T-helper 9 cell (primary cell): ENCODE data around the gene LPIN1.

ENCODE experiments used
- DNase-seq: peaks from one replicate; pipeline ENCODE4 v3.0.0-alpha.2; 2020

The LPIN1 gene

DNA sequence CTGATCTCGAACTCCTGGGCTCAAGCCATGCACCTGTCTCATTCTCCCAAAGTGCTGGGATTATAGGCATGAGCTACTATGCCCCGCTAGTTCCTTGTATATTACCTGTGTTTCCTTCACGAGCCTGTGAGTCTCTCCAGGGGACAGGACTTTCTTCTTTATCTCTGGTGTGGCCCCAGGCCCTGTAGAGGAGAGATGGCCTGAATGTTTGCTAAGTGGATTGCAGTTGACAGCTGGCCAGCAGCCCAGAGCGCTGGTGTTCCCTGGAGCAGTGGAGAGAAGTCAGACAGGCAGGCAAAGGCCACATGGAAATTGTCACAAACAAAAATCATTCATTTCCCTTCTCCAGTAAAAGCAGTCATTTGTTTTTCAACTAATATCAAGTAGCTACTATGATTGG lies 17.9 kb downstream of the LPIN1 start:
- DNase-seq, result no peak

DNA sequence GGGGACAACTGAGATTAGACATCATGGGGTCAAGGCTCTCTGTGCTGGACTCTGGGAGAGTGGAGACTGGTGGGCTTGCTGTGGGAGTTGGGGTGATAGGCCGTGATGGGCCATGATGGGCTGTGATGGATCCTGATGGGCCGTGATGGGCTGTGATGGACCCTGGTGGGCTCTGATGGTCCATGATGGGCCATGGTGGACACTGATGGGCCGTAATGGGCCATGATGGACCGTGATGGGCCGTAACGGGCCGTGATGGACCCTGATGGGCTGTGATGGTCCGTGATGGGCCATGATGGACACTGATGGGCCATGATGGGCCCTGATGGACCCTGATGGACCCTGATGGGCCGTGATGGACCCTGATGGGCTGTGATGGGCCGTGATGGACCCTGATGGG lies 18.5 kb downstream of the LPIN1 start:
- DNase-seq, result no peak

DNA sequence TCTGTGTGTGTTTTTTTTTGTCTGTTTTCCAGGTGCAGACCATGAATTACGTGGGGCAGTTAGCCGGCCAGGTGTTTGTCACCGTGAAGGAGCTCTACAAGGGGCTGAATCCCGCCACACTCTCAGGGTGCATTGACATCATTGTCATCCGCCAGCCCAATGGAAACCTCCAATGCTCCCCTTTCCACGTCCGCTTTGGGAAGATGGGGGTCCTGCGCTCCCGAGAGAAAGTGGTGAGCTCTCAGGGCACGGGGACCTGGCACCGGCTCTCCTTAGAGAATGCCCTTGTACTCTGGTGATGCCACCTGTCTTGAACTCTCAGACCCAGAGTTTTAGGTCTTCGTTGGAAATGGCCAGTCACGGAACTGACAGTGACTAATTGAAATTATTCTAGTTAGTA lies 19.1 kb downstream of the LPIN1 start:
- no peak for DNase-seq

DNA sequence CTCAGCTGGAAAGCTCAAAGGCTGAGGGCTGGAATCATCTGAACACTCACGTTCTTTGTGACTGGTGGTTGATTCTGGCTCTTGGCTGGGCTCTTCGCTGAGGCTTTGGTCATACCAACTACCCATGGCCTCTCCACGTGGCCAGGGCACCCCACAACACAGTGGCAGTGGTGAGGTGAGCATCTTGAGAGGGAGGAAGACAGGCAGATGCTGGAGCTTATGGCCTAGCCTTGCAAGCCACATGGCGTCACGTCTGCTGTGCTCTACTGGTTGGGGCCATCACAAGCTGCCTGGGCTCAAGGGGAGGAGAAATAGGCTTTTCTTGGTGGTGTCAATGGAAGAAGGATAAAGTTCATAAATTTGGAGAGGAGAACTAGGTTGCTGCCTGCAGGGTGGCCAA lies 19.6 kb downstream of the LPIN1 start:
- DNase-seq, result no peak

DNA sequence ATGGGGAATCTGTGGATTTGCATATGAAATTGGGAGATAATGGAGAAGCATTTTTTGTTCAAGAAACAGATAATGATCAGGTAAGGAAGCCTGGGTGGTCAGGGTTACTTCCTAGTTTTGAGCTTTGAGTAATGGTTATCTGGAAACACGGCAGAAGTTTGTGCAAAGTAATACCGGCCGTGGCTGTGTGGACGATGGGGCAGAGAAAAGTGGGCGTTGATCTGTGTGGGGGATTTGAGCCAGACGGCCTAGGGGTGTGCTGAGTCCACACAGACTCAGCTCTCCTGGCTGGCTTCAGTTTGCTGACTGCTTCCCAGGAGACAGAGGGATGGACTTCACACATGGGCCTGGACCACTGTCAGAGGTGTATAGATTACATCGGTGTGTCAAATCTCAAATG lies 21.3 kb downstream of the LPIN1 start:
- no peak for DNase-seq

DNA sequence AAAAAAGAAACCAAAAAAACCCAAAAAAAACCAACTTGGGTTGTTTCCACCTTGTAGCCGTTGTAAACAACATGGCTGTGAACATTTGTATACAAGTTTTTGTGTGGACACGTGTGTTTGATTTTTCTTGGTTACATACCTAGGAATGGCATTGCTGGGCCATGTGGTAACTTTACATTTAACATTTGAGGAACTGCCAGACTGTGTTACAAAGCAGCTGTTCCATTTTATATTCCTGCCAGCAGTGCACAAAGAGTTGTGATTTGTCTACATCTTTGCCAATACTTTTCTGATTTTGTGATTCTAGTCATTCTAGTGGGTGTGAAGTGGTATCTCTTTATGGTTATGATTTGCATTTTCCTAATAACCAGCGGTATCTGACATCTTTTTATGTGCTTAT lies 22.5 kb downstream of the LPIN1 start:
- DNase-seq, result no peak

DNA sequence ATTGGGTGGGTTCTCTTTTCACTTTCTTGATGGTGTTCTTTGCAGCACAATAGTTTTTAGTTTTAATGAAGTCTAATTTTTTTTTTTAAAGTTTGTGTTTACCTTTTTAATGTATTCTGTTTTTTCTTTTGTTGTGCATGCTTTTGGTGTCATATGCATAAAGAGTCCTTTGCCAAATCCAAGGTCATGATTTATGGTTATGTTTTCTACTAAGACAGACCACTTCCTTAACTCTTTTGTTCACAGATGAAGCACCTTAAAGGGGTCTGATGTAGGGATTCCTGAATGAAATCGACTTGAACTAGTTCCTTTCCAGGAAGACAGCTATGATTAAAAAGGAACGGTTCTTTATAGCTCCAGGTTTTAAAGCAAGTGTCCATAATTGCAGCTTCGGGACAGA lies 23.1 kb downstream of the LPIN1 start:
- no peak for DNase-seq

DNA sequence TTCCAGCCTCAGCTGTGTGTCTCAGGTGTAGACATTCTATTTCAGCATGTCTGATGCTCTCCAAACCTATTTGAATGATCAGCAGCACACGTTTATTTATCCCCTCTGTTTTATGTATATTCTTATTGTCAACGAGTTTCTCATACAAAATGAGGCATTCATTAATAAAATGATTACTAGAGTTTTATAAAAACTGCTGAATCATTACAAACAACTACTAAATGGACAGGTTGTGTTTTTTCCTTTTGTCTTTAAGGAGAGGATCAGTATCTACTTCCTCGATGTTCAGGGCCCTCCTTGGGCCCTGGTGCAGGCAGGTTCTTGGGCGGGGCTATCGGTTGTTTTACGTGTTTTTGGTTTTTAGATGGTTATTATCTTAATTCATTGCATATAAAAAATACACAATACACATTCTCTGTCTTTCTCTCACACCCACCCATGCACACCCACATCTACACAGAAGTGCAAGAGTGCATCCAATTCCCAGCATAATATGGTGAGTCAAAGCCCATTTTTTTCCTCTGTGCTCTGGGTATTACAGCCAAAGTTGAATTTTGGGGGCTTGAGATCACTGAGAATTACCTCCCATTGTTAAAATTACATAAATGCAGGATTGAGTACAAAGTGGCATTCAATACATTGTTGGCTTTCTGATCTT lies 24.2 kb downstream of the LPIN1 start:
- DNase-seq, result no peak

DNA sequence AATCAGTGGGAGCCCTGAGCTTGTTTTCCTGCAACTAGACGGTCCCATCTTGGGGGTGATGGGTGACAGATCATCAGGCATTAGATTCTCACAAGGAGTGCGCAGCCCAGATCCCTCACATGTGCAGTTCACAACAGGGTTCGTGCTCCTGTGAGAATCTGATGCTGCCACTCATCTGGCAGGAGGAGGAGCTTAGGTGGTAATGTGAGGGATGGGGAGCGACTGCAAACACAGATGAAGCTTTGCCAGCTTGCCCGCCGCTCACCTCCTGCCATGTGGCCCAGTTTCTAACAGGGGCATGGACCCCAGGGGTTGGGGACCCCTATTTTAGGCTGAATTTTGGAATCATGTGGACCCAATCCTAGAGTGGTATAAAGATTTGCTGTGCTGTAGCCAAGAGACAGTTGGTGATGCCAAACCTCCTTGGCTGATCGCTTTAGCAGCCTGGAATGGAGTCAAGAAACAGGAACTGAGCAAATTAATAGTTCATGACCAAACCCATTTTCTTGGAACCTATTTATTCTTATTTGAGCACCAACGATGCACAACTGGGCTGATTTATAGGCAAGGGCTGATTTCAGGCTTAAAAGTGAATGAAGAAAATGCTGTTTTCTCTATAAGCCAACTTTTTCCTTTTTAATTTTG lies 25.7 kb downstream of the LPIN1 start:
- no peak for DNase-seq

DNA sequence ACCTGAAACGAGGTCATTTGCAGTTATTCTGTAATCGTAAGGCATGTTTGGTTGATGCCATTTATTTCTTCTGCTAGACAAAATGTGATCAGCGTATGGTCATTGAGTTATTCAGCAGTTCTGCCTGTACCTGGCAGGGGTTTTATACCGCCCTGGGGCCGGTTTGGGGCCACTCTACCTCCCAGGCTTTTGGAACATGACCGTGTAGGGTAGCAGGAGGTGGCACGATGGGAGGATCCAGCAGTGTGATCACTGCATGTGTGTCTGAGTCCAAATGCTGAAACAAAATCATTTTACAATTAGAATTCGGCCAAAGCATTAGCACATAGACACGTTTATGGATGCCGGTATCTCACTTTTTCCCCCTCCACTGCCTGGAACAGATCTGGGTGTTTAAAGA lies 26.7 kb downstream of the LPIN1 start:
- no peak for DNase-seq

DNA sequence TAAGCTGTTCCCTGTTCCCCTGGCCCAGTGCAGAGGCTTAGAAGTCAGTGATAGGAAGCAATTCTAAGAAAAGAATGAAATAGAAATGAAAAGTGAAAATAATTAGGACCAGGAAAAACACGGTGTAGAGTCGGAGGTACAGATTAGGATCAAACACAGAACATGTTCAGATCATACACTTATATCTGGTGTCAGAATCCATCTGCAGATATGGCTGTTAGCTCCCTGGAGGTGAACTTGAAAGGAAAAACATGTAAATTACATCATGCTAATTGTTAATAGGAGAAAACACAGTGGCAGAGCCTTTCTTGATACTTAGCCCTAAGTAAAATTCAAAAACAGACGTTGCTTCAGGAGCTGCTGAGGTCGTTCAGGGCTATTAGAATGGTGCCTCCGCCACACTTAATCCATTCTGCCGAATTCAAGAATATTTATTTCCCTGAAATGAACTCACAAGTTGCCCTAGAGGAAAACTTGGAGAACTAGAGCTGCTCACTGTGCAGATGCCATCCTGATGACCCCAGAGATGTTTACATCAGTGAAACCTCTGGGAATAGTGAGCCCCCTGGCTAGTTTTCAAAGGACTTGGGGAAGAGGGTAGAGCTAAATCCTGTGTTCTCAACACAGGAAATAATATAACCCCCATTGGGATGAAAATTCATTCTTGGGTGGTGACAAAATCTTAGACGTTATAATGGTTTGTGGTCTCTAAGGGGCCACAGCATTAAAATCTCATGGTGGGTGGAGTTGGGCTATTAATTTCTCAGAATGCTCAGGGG lies 27.5 kb downstream of the LPIN1 start:
- DNase-seq, result no peak

DNA sequence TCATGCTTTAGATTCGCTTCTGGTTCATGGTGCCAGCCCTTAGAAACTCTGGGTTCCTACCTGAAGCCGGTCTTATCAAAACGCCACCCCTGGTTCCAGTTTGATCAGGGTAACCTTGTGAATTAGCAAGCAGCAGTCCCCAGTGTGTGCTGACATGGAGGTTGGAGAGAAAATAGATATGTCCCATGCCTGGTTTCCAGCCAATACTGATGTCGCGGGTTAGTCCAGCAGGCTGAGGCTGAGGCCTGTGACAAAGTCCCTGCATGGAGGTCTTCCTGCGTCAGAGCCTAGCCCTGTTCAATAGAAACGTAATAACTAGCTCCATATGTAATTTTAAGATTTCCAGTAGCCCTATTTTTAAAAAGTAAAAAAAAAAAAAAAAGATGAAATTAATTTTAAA lies 28.2 kb downstream of the LPIN1 start:
- DNase-seq, result no peak

DNA sequence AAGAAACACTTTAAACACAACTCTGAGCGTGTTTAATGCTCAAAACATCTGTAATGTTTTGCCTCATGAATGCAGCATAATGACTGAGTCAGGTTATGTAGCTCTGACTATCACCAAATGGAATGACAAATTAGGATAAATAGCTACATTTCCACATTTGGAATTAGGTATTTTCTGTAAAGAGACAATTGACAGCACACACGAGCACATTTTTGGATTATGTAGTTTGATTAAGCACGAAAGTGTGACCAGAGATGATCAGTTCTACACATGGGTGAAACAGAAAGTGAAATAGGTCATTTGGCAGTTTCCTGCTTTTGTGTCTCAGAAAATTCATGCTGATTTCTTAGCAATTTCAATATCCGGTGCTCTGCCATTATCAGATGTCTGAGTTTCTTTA lies 29.0 kb downstream of the LPIN1 start:
- no peak for DNase-seq

DNA sequence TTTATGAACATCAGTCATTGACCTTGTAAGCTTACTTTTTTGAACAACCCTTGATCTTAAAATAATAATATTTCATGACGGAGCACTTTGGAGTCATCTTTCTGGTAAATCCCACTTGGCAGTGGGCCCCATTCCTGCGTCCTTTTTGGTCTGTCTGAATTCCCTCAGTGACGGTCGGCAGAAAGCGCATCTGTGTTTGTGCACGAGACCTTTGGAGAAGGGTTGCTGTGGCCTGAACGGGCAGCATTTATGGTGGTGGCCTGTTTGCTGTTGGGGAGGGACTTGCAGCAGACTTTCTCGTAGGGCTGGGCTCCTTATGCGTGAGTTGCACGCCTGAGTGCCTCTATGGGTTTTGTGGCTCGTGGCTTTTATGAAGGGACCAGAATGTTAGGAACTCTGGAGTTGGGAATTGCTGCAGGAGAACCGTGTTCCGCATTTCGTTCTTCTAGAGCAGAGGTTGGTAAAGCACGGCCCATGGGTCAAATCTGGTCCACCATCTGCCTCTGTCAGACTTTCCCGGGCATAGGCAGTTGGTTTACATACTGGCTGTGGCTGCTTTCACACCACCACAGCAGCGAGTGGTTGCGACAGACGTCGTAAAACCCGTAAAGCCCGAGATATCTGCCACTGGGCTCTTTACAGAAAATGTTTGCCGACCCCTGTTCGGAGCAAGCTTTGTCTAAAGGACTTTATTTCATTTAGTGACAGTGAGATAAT lies 30.8 kb downstream of the LPIN1 start:
- no peak for DNase-seq

DNA sequence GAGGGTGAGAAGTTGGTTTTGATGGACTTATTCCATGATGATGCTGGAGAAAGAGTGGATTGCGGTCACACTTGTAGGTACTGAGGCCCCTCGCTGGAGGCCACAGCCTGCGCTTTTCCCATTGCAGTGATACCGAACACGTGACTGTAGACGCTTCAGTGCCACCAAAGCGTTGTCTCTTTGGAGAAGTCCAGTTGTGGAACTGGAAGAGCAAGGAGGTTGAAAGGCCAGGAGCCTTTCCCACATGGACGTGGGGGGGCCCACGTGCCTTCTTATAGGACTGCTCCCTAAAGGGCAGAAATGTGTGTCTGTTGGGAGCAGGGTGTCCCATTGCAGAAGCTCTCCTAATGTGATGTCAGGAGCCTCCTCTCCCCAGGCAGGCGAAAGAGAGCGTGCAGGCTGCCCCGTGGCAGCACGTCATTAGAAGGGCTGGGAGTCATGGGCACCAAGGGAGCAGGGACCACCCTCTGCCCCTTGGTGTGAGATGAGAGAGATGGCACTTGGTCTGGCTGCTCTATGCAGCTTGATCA lies 31.5 kb downstream of the LPIN1 start:
- DNase-seq, result no peak

DNA sequence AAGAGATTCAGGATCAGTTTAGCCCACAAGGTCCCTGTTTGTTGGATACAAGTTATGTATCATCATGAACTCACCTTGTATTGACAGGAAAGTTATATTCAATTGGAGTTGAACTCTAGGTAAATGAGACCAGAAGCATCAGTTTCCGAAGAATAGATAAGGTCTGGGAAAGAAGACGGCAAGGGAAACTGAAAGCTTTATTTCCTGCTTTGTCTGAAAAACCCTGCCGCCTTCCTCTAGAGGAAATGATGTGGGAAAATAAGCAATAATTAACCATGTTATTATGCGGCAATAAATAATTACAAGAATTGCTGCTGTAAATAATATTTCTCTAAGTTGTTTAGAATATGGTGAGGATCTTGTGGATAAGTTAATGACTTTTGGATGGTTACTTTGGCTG lies 32.0 kb downstream of the LPIN1 start:
- DNase-seq, result no peak

DNA sequence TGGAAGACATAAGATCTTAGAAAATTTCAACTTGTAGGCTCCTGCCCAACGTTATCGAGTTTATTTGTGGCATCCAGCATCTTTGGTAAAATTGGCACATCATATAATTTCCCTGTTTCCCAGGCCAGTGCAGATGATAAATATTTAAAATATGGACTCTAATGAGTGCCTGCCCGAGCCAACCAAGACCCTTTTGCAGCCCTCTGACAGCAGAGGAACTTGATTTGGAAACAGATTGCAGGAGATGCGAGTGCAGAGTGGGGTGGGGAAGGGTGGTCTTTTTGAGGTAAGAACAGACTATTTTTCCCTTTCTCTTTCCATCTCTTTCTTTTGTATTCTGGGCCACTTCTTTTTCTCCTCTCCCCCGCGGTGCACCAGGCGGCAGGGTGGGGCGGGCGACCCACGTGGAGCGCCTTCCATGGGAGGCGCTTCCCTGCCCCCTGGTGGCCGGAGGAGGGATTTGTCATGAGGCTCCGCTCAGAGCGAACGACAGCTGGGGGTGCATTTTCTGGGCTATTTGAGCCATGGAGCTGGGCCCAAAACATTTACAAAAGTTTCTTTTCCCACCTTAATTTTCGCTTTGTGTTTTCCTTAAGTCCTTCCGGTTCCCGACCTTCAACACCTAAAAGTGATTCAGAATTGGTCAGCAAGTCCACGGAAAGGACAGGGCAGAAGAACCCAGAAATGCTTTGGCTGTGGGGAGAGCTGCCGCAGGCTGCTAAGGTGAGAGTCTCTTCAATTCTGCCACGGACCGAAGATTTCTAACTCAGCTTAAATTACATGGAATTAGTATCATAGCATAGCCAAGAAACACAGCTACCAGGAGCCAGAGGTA lies 32.7 kb downstream of the LPIN1 start:
- peak; percentile 90 for DNase-seq

DNA sequence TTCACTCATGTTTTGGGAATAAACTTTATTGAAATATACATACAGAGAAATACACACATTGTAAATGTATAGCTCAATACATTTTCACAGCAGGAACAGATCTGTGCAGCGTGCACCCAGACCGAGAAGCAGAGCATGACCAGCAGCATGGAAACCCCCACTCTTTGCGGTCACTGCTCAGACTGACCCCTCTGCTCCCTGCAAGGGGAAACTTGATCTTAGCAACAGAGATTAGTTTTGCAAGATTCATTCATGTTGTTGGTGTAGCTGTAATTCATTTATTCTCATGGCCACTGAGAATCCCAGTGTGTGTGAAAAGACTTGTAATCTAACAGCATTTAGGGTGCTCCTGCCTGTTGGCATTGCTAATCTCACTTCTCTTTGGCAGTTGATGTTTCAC lies 35.2 kb downstream of the LPIN1 start:
- no peak for DNase-seq

DNA sequence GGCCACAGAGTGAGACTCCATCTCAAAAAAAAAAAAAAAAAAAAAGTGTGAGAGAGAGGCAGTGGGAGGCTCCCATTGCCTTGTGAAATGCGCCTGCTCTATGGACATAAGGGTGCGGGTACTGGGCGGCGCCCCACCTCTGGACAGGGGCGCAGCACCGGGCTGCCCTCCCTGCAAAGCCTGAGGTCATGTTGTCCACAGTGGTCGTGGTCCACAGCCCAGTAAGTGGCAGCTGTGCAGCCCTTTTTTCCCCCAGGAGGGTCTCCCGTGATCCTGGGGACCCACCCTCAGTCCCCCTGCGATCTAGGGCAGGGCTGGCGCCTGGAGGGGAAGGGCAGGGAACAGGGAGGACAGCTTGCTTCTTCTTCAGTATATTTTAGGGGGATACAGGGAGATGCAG lies 37.8 kb downstream of the LPIN1 start:
- no peak for DNase-seq

DNA sequence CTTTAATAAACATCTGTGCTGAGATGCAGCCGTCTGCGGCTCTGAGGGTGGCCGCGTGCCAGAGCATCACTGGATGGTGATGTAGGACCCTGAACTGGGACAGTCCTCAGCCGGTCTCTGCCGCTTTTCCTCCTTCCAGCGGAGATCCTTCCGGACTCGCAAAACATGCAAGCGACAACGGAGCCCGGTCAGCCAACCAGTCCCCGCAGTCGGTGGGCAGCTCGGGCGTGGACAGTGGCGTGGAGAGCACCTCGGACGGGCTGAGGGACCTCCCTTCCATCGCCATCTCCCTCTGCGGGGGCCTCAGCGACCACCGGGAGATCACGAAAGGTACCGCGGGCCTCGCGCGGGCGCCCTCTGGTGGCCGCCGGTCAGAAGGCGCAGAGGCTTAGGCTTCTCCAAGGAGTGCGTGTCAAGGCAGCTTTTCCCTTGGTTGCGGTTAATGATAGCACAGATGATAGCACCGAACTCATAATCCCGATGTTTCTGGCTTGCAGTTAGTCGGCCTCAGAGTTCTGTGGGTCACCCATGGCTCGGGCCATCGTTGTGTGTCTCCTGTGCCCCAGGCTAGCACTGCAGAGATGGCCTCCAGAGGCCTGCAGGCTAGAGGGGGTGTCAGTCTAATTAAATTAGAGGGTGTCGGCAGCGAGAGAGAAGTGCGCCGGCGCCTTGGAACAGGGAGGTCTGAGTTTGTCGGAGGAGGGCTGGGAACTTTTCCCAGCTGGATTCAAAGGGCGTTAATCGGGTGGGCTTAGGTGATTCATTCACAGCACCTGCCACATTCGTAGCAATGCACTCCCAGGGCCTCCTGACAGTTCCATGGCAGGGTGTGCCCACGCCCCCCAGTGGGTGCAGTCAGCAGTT lies 38.5 kb downstream of the LPIN1 start:
- DNase-seq, result peak; percentile 45

DNA sequence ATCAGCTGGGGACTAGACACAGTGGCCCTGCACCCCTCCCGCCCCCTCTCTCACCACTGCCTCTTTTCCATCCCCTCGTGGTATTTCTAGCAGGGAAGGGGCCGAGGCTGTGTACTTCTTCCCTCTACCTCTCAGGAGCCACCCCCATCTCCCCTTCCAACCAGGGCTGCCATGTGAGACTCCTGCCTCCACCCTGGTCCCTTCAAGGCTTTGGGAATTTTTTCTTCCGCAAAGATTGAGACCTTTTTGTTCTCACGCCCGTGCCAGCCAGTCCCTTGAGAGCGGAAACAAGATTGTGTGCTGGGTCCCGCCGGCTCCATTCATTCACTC lies 39.1 kb downstream of the LPIN1 start:
- no peak for DNase-seq

DNA sequence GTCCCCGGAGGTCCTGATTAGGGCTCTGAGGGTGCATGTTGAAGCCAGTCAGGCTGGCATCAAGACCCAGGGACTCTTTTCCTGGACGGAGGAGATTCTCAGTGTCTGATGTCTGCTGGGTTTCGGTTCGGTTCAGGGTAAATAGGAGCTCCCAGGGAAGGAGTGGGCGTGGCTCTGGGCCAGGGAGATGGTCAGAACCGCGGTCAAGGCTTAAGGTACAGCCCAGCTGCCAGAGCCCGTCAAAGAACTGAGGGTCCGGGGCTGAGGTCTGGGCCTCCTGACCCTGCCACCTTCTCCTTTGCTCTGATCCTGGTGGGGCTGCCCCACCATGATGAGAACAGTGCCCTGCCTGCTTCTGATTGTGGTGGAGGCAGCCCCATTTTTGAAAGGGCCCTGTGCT lies 39.8 kb downstream of the LPIN1 start:
- DNase-seq, result no peak
